AG09309 (cell line): ENCODE results near the gene SNX25.

Experiments used
- DNase-seq: peaks from one replicate; pipeline ENCODE4 v3.0.0-alpha.2; 2010; ENCODE audit warnings: low read depth
- H3K4me3 ChIP-seq: 2 replicates; pipeline ENCODE4 v1.5.1; 2011; ENCODE audit warnings: mild to moderate bottlenecking, low read depth, low read length, moderate library complexity; ENCODE audit not compliant: control insufficient read depth
- TF ChIP-seq, protein P1 (sequence below): IDR thresholded peaks from 2 replicates; pipeline ENCODE4 v1.5.1; 2011; ENCODE audit warnings: mild to moderate bottlenecking, low read depth, low read length, inconsistent platforms; ENCODE audit not compliant: insufficient read depth, control insufficient read depth; ENCODE audit errors: missing control alignments

SNX25 gene

DNA sequence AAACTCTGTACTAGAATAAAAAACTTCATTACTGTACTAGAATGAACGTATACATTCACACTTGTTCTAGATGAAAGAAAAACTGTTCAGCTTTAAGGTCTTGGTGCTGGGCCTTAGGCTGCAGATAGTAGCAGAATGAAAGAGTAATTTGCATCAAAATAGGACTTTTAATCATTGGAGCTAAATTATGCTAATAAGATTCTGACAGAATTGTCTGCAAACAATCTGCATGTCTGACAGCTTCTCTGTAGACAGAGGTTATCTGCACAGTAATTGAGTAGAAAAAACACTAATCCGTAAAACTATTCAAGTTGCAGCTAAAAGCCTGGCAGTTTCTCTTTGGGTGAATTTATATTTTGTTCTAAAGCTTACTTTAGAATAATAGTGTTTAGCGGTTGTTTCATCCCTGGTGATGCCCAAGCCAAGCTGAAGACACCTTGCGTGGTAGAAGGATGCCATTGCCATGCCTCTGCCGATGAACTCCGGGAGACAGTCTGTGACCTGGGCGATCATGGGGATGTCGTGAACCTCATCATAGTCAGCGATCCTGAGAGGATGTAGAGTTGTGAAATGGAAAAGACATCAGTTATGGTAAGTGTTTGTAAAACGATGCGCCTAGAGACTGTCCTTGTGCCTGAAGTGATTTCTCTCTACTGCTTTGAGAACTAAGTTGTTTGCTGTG is 161.0 kb downstream of the SNX25 start:
- TF ChIP-seq, protein P1, sequence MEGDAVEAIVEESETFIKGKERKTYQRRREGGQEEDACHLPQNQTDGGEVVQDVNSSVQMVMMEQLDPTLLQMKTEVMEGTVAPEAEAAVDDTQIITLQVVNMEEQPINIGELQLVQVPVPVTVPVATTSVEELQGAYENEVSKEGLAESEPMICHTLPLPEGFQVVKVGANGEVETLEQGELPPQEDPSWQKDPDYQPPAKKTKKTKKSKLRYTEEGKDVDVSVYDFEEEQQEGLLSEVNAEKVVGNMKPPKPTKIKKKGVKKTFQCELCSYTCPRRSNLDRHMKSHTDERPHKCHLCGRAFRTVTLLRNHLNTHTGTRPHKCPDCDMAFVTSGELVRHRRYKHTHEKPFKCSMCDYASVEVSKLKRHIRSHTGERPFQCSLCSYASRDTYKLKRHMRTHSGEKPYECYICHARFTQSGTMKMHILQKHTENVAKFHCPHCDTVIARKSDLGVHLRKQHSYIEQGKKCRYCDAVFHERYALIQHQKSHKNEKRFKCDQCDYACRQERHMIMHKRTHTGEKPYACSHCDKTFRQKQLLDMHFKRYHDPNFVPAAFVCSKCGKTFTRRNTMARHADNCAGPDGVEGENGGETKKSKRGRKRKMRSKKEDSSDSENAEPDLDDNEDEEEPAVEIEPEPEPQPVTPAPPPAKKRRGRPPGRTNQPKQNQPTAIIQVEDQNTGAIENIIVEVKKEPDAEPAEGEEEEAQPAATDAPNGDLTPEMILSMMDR = no peak
- no peak for DNase-seq
- no peak overlapping the region for H3K4me3 ChIP-seq

DNA sequence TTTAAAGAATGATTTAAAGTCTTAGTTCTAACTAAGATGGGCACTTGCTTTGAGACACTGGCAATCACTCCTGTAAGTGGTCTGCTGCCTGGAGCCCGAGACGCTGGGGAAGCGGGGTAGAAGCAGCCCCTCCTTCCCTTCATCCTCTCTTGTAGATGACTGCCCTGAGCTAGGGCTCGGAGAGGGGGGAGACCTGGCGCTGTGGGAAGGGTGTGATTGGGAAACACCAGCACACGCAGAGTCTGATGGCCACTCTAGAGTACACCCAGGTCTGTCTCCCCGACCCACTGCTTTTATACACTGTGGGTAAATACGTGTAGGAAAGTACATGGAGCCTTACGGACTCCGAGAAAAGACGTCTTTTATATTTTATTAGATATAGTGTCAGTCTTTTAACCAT is 162.3 kb downstream of the SNX25 start:
- DNase-seq = no peak
- H3K4me3 ChIP-seq = no peak overlapping the region
- TF ChIP-seq, protein P1 = no peak

DNA sequence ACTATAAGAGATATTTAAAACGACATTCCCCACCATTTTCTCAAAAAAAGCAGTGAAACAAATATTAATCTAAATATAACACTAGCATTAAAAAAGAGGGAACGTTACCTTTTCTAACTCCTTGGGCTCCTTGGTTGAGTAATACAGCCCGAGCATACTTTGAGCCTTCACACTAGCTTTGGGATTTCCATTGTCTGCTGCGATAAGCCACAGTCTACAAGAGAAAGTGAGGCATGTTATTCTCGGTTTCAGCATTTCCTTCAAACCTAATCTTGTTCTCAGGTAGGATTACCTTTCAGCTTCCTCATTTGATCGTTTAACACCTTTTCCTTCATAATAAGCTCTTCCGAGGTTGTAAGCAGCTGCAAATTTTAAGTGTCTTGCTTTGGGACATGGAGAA is 164.6 kb downstream of the SNX25 start:
- DNase-seq = no peak
- no peak overlapping the region for H3K4me3 ChIP-seq
- TF ChIP-seq, protein P1 = no peak

DNA sequence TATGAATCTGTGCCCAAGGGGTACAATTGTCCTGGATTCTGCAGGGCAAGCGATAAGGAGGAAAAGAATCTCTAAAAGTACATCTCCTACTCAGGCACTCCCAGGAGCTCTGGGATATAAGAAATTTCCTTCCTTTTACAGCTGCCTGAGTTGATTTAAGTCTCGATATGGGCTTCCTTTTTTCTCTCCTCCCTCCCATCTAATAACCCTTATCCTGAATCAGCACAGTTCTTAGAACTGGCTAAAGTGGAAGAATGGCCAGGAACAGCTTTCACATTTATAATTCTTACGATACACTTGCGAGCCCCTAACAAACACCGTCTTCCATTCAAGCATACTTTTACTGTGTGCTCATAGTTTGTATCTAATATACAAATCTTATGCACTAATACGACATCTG is 165.2 kb downstream of the SNX25 start:
- no peak overlapping the region for H3K4me3 ChIP-seq
- no peak for DNase-seq
- TF ChIP-seq, protein P1 = no peak

DNA sequence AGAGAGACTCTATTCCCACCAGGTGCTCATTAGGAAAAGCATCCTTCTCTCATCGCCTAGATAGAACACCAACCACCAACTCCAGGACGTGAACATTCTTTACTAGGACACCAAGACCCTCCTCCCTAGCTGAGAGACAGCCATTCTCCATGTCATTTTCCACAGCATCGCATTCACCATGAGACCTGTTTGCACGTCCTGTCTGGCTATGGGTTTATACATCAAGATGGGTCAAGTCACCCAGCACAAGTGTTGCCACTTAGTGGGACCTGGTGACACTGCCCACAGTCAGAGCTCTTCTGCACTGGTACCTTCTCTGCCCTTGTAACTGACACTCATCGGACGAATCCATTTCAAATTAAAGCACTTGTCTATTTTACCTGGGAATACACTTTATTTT is 168.9 kb downstream of the SNX25 start:
- H3K4me3 ChIP-seq = no peak overlapping the region
- no peak for DNase-seq
- TF ChIP-seq, protein P1 = no peak

DNA sequence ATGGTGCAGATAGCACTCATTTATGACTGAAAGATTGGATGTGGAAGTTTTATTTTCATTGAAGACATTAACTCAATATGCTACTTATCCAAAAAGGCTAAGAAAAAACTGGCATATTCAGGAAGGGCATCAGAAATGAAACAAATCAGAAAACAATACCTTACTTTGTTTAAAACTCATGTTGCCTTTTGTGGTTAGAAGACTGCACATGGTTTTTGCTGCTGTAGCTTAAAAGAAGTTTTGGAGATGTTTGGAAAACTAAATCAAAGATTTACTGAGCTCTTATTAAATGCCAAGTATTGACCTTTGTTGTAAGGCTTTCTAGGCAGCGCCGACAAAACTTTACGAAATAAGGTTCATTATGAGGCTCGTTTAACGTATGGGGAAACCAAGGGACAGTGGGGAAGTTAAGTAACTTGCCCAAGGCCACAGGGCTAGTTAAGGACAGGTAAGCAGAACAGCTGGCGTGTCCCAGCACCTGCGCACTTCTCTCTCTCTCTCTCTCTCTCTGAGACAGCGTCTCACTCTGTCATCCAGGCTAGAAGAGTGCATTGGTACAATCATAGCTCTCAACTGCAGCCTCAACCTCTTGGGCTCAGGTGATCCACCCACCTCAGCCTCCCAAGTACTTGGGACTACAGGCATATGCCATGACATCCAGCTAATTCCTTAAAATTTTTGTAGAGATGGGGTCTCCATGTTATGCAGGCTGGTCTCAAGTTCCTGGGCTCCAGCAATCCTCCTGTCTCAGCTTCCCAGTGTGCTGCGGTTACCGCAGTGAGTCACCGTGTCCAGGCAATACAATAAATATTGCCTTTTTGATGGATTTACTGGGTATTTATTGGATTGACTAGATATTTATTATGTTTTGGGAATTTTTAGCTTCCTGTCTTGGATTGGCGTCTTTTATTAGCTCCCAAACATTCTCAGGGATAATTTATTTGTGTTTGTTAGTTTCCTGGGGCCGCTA is 170.2 kb downstream of the SNX25 start:
- no peak overlapping the region for H3K4me3 ChIP-seq
- TF ChIP-seq, protein P1 = no peak
- no peak for DNase-seq
